ENCODE measurements around the gene PLCXD1.
"Not testable (repeated sequence)": the region's sequence is repeated elsewhere in the genome, so short reads cannot be mapped to it uniquely, and the experiment has no call there.

The PLCXD1 gene, protein sequence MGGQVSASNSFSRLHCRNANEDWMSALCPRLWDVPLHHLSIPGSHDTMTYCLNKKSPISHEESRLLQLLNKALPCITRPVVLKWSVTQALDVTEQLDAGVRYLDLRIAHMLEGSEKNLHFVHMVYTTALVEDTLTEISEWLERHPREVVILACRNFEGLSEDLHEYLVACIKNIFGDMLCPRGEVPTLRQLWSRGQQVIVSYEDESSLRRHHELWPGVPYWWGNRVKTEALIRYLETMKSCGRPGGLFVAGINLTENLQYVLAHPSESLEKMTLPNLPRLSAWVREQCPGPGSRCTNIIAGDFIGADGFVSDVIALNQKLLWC

DNA sequence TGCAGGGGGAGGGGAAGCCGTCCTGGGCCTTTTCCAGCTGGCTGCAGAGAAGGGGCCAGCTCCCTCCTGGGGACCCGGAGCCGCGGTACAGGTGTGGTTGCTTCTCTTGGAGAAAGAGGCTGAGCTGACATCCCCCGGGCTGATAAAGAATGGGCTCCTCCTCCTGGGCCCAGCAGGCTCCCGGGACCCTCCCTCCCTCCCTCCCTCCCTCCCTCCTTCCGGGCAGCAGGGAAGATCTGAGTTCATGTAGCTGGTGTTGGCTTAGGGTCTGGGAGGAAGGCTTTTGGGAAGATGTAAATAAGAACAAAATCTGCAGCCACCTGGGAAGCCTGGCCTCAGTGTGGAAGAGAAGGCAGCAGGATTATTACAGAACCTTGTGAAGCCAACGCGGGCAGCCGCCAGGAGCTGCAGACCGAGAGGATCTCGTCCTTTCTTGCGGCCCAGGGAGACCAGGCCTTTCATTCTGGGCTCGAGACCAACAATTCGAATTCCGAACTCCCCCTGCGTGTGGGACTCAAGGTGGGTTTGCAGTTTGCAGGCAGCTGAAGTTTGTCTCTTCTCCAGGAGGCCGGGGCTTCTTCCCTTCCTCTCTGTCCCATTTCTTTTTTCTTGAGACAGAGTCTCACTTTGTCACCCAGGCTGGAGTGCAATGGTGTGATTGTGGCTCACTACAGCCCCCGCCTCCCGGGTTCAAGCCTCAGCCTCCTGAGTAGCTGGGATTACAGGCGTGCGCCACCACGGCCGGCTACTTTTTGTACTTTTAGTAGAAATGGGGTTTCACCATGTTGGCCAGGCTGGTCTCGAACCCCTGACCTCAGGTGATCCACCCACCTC is at the start of gene PLCXD1:
TSS of gene PLCXD1 (plus strand) at position 216 of the 834 bp plus-strand sequence. CDS start 2,807 bp downstream, outside the sequence.
- peak within 1 kb of the TSS; percentile 55 for H3K4me3 ChIP-seq (ENCODE audit: low read depth, low read length)
- TF ChIP-seq, protein P1, sequence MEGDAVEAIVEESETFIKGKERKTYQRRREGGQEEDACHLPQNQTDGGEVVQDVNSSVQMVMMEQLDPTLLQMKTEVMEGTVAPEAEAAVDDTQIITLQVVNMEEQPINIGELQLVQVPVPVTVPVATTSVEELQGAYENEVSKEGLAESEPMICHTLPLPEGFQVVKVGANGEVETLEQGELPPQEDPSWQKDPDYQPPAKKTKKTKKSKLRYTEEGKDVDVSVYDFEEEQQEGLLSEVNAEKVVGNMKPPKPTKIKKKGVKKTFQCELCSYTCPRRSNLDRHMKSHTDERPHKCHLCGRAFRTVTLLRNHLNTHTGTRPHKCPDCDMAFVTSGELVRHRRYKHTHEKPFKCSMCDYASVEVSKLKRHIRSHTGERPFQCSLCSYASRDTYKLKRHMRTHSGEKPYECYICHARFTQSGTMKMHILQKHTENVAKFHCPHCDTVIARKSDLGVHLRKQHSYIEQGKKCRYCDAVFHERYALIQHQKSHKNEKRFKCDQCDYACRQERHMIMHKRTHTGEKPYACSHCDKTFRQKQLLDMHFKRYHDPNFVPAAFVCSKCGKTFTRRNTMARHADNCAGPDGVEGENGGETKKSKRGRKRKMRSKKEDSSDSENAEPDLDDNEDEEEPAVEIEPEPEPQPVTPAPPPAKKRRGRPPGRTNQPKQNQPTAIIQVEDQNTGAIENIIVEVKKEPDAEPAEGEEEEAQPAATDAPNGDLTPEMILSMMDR (IDR thresholded peaks at IDR 0.05; ENCODE audit: low read depth, low read length), result no peak

DNA sequence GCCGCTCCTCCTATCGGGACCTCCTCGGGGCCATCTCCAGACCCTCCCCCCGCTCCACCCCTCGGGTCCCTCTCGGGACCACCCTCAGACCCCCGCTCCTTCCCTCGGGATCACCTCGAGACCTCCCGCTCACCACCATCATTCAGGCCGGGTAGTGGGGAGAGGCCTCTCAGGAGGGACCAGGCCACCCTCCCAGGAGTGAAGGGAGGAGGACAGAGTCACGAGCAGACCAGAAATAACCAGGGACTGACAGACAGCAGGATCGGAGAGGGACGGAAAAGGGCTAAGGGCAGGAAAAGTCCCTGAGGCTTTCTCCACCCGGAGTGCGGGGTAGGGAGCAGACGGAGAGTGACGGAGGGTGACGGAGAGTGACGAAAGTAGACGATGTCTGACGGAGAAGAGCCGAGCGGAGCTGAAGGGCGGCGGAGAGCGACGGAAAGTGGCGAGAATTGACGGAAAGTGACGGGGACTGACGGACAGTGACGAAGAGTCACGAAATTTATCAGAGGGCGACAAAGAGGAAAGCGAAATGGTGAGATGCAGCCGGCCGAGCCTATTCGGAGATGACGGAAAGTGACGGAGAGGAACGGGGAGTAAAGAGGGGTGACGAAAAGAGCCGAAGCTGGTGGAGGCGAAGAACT is 49.4 kb upstream of the PLCXD1 start:
- H3K4me3 ChIP-seq (ENCODE audit: low read depth, low read length), result not testable (repeated sequence)

DNA sequence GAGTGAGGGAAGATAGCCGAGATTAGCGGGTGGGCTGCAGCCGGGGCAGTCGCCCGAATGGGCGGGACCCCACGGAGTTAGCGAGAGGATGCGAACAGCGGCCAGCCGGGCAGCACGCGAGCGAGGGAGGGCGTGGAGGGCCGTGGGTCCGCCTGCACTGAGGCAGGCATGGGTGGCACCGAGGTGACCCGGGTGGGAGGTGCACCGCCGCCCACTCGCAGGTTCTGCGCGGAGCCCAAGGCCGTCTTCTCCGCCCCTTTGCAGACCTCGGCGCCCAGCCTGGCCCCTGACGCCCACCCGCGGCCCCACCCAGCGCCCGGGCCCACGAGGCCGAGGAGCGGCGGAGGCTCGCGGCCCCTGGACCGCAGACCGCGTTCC is 48.9 kb upstream of the PLCXD1 start:
- H3K4me3 ChIP-seq (ENCODE audit: low read depth, low read length), result not testable (repeated sequence)

GRCh38 chrX:236201-236600 is 45.0 kb upstream of the PLCXD1 start:
- H3K4me3 ChIP-seq (ENCODE audit: low read depth, low read length), result not testable (repeated sequence)

DNA sequence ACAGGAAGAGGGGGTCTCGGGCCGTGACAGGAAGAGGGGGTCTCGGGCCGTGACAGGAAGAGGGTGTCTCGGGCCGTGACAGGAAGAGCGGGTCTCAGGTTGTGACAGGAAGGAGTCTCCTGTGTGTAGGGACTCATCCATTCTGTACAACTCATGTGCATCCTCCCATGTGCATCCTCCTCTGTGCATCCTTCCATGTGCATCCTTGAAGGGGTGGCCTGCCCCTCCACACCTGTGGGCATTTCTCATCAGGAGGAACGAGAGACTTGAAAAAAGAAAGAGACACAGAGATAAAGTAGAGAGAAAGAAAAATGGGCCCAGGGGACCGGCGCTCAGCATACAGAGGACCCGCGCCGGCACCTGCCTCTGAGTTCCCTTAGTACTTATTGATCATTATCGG is 30.2 kb upstream of the PLCXD1 start:
- no peak overlapping the region for H3K4me3 ChIP-seq (ENCODE audit: low read depth, low read length)
- TF ChIP-seq, protein P1 (IDR thresholded peaks at IDR 0.05; ENCODE audit: low read depth, low read length), result no peak

DNA sequence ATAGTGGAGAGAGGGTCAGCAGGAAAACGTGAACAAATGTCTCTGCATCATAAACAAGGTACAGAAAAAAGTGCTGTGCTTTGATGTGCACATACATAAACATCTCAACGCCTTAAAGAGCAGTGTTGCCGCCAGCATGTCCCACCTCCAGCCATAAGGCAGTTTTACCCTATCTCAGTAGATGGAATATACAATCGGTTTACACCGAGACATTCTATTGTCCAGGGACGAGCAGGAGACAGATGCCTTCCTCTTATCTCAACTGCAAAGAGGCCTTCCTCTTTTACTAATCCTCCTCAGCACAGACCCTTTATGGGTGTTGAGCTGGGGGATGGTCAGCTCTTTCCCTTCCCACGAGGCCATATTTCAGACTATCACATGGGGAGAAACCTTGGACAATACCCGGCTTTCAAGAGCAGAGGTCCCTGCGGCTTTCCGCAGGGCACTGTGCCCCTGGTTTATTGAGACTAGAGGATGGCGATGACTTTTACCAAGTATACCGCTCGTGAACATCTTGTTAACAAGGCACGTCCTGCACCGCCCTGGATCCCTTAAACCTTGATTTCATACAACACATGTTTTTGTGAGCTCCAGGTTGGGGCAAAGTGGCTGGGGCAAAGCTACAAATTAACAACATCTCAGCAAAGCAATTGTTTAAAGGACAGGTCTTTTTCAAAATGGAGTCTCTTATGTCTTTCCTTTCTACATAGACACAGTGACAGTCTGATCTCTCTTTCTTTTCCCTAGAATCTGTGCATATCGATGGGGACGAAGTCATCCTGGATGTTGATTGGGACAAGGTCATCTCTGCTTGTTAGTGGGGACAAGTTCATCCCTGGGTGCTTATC is 29.6 kb upstream of the PLCXD1 start:
- not testable (repeated sequence) for H3K4me3 ChIP-seq (ENCODE audit: low read depth, low read length)

GRCh38 chrX:252244-252956 is 28.8 kb upstream of the PLCXD1 start:
- H3K4me3 ChIP-seq (ENCODE audit: low read depth, low read length), result no peak overlapping the region
- TF ChIP-seq, protein P1 (IDR thresholded peaks at IDR 0.05; ENCODE audit: low read depth, low read length), result no peak

- H3K4me3 ChIP-seq (ENCODE audit: low read depth, low read length), result no peak overlapping the region
- TF ChIP-seq, protein P1 (IDR thresholded peaks at IDR 0.05; ENCODE audit: low read depth, low read length), result no peak
These were observed 28.3 kb upstream of the PLCXD1 start for GRCh38 chrX:252957-253291.

Data from WI38 (cell line).